NCI-H345 treated with DMSO at 0.1 percent for 48 hours (cell line): Measurements from ENCODE around the gene UNC119B.

Source experiments
- DNase-seq: peaks from one replicate; lab custom pipeline; 2025; ENCODE audit not compliant: unreplicated experiment; lab: John Stamatoyannopoulos, UW

Gene UNC119B

DNA sequence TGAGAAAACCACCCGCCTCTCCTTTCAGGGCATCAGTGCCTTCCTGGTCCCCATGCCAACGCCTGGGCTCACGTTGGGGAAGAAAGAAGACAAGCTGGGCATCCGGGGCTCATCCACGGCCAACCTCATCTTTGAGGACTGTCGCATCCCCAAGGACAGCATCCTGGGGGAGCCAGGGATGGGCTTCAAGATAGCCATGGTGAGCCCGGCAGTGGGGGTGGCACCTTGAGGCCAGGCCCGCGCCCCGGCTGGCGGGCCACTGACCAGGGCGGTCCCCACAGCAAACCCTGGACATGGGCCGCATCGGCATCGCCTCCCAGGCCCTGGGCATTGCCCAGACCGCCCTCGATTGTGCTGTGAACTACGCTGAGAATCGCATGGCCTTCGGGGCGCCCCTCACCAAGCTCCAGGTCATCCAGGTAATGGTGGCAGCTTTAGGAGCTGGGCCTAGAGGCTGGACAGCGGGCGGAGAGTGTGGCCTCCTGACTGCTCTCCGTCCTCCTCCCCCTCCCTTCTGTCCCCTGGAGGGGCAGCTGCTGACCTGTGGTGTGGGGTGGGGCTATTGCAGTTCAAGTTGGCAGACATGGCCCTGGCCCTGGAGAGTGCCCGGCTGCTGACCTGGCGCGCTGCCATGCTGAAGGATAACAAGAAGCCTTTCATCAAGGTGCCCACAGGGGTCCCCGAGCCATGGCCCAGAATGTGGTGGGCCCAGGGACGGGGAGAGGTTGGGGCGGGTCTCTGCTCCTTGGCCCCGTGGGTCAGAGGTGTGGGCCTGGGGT lies 28.2 kb downstream of the UNC119B start:
- DNase-seq: no peak

DNA sequence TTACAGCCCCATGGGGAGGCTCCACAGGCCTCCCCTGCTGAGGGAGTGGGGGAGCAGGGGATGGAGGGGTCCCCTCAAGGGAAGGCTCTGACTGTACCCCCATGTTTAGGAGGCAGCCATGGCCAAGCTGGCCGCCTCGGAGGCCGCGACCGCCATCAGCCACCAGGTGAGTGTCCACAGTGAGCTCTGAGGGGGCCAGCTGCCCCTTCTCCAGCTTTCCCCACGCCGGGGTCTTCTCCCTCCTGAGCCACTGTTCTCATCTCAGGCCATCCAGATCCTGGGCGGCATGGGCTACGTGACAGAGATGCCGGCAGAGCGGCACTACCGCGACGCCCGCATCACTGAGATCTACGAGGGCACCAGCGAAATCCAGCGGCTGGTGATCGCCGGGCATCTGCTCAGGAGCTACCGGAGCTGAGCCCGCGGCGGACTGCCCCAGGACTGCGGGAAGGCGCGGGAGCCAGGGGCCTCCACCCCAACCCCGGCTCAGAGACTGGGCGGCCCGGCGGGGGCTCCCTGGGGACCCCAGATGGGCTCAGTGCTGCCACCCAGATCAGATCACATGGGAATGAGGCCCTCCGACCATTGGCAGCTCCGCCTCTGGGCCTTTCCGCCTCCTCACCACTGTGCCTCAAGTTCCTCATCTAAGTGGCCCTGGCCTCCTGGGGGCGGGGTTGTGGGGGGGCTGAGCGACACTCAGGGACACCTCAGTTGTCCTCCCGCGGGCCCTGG lies 28.9 kb downstream of the UNC119B start:
- DNase-seq: no peak

DNA sequence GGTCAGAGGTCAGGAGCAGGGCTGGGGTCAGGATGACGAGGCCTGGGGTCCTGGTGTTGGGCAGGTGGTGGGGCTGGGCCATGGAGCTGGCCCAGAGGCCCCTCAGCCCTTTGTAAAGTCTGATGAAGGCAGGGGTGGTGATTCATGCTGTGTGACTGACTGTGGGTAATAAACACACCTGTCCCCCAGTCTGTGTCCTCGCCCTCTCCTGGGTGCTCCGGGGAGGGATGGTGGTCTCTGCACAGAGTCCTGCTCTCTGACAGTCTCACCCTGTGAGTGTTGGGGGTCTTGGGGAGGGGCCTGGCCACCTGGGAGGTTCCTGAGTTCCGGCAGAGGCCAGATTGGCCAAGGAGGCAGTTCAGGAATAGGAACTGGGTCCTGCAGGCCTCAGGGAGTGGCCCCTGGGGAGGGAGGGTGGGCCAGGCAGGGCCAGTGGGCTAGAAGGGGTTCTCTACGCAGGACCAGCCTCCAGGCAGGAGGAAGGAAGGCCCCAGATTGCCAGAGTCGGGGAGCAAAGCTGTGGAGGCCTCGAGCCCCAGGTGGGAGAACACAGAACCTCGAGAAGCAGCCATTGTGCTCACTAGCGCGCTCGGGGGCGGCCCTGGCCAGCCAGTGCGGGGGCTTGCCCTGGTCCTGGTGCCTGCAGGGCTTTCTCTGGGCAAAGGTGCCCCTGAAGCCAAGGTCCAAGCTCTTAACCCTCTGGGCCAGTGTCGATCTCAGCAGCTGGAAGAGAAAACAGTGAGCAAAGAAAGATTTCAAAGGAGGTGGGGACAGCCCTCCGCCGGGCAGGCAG lies 29.8 kb downstream of the UNC119B start:
- DNase-seq: no peak

- no peak for DNase-seq
Observed at GRCh38 chr12:120740871-120741270, 30.6 kb downstream of the UNC119B start.

- no peak for DNase-seq
Observed at GRCh38 chr12:120741476-120742421, 31.5 kb downstream of the UNC119B start.

- no peak for DNase-seq
Observed at GRCh38 chr12:120744922-120745493, 34.8 kb downstream of the UNC119B start.

- DNase-seq: no peak
Observed at GRCh38 chr12:120748242-120748641, 38.0 kb downstream of the UNC119B start.

DNA sequence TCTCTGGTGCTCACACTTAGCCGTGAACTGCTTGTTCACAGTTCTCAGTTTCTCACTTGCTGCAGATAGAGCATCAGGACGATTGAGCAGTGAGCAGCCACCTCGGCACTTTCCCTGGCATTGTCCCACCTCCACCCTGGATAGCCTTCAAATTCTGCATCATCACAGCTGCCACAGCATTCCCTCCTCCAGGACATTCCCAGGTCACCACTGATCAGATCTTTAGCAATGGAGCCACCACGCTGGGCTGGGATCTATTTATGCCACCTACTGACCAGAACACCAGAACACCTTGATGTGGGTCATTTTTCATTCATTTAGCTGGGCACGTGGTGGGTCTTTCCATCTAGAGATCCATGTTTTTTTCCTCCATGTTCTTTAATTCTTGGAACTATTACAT lies 39.0 kb downstream of the UNC119B start:
- no peak for DNase-seq

DNA sequence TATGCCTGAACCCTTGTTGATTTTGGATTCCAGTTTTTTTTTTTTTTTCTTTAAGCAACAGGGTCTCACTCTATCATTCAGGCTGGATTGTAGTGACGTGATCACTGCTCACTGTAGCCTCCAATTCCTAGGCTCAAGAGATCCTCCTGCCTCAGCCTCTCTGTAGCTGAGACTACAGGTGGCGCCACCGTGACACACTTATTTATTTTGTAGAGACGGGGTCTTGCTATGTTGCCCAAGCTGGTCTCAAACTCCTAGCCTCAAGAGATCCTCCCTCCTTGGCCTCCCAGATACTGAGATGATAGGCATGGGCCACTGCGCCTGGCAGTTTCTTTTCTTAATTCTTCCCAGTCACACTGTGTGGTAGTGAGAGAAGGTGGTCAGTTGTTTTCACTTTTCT lies 40.5 kb downstream of the UNC119B start:
- DNase-seq: no peak

DNA sequence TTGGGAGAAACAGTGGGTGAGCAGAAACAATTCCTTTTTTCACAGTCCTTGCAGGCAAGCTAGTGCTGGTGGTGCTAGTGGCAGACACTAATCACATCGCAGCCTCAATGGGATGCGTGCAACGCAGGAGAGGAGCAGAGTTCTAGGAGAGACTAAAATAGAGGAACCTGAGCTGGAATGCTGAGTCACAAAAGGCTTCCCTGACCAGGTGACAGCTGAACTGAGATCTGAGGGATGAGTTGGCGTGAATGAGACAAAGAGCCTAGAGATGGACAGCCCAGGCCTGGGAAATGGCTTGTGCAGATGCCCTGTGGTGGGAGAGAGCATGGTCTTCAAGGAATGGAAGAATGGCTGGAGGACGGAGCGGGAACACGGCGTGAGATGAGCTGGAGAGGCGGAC lies 41.1 kb downstream of the UNC119B start:
- no peak for DNase-seq

DNA sequence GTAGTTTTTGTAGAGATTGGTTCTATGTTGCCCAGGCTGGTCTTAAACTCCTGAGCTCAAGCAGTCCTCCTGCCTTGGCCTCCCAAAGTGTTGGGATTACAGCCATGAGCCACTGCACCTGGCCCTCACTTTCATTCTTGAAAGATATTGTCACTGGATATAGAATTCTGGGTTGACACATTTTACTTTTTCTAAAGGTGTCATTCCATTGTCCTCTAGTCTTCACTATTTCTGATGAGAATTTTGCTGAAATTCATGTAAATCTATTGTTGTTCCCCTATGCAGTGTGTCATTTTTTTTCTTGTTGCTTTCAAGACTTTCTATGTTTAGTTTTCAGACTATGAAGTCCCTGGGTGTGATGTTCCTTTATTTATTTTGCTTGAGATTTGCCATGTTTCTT lies 44.5 kb downstream of the UNC119B start:
- DNase-seq: no peak

GRCh38 chr12:120755269-120755668 lies 45.0 kb downstream of the UNC119B start:
- no peak for DNase-seq

DNA sequence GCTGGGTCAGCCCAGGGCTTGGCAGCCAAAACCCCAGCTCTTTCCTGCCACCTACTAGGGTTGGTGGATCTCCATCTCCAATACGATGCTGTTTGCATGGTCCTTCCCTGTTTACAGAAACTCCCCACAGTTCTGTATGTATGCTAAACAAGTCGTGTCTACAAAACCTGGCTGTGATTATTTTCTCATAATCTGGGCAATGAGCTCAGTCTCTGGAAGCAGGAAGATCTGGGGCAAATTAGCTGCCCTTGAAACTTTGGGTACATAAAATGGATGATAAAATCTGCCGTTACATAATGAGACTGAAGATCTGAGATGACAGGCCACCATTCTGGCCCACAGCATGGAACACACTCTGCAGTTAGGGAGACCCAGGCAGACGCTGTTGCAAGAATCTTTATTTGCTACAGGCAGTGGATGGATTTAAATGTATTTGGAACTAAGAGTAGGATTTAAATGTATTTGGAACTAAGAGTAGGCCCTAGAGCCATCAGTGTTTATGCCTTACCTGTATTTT lies 47.0 kb downstream of the UNC119B start:
- DNase-seq: no peak

DNA sequence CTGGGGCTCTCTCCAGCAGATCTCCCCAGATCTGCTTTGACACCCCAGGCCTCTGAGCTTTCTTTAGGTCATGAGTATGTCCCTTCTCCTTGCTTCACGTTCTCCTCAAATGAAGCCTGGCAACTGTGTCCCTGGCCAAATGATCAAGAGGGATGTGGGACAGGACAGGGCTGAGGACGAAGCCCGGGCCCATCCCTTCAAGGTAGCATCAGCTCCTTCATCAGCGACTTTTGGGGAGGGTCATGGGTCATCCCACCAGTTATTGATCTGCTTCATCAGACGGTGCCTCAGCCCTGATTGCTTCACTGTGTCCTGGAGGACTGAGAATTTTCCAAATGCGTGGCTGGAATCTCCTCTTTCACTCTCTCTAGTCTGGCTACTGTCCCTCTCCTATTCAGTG lies 47.7 kb downstream of the UNC119B start:
- DNase-seq: no peak

GRCh38 chr12:120758798-120759590 lies 48.7 kb downstream of the UNC119B start:
- DNase-seq: no peak

GRCh38 chr12:120759591-120760348 lies 49.5 kb downstream of the UNC119B start:
- DNase-seq: peak; percentile 94

GRCh38 chr12:120760349-120761254 lies 50.3 kb downstream of the UNC119B start:
- no peak for DNase-seq
